Measurements from ENCODE around the gene DNAJC27.

- no peak for TF ChIP-seq ZBTB33 (IDR thresholded peaks at IDR 0.05; ENCODE audit: extremely low read depth, insufficient replicate concordance, low read length)
- TF ChIP-seq EZH2 (IDR thresholded peaks at IDR 0.05), result no peak
Observed at GRCh38 chr2:24899361-24899910, 72.3 kb downstream of the DNAJC27 start.

All from HCT116 (cell line).